ENCODE data around the gene C4orf51.

C4orf51 gene

DNA sequence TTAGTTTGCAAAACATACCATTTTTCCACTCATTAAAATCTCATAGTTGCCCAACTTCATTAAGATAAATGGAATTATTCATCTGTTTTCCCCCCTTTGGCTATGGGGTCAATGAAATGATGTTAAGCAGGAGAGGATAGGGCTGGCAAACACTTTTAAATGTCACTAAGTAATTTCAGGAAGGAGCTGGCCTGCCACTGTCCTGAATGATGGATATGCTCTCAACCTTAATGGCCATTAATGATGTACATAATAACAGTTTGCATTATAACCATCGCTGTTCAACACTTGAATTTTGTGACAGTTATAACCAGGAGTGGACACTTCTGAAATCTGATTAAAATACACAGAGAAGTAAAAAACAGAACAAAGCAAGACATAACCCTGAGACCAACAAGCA, 77.2 kb downstream of the C4orf51 start:
- DNase-seq (ENCODE audit: low spot score): no peak

DNA sequence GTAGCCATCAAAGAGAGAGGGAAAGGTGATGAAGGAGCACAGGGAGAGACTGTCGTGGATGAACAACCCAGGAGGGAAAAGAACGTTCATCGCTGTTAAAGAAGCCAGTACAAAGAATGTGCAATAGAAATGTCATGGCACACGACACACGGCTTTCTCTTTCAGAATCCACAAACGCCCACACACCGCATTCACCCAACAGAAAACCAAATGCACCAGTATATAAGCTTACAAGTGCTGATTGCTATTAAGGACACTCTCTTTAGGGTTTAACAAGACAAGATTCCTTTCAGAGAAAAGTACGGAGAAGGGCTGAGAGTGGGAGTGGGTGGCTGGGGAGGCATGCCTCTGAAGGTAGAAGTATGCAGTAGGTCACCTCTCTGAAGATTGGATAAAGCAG, 80.2 kb downstream of the C4orf51 start:
- no peak for DNase-seq (ENCODE audit: low spot score)

DNA sequence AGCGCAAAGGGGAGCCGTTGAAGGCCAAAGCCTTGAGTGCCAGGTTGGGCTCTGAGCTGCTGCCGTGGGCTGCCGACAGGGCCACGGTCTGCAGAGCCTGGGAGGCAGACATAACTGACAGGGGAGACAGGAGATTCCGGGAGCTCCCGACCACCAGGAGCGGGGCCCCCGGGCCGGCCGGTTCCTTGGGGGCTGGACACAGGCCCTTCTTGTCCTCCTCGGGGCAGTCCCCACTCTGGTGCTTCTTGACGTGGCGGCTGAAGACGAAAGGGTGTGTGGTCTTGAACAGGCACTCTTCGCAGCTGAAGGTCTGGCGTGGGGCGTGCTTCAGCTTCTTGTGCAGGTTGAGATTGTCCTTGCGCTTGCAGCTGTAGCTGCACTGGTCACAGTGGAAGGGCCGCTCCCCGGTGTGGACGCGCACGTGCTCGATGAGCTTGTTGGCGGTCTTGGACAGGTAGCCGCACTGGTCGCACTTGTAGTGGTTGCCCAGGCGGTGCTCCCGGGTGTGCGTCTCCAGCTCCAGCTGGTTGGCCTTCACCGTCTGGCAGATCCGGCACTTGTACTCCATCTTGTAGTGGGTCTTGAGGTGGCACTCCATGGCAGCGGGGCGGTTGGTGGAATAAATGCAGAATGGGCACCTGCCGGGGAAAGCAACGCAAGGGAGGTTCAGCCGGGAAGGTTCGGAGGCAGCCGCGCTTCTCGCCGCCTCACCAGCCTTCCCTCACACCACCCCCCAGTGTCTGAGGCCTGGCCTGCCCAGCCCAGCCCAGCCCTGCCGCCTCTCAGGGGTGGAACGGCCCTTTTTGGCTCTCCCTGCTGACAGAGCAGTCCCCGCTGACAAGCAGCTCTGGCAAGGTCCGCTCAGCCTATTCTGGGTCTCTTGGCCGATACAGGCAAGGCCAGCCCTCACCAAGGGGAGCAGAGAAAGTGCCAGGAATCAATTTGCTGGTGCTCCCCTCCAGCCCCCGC, 81.3 kb downstream of the C4orf51 start:
- DNase-seq (ENCODE audit: low spot score): no peak

DNA sequence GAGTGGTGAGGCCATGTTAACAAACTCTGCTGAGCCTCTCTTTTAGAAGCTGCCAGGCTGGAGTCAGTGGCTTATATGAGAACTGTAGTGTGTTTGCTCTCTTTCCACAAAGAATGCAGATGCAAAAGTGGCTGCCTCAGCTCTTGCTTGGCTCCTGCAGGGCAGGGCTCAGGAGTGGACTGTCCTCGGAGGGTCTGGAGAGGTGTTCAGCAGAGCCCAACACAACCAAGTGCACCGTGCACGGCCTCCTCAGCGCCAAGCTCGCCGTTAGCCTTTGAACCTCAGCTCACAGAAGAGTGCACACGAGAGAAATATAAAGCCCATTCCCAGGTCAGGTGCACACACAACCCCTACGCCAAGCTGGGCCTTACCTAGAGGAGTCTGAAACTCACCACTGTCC, 82.8 kb downstream of the C4orf51 start:
- DNase-seq (ENCODE audit: low spot score): no peak

DNA sequence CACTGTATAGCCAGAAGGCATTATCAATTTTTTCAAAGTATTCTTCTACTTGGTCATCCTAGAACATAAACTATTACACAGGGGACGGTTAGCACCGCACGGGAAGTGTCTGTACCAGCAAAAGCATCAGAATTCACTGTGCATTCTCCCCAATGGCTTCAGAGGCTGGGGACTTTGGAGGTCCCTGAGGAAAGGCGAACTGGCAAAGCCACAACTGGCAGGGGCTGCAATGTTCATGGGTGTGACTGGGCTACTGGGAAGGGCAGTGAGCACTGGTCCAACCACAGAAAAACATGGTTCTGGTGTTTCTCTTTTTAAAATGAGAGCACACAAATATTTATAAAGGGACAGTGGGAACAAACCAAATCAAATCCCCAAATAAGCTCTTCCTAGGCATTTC, 83.5 kb downstream of the C4orf51 start:
- DNase-seq (ENCODE audit: low spot score): no peak

DNA sequence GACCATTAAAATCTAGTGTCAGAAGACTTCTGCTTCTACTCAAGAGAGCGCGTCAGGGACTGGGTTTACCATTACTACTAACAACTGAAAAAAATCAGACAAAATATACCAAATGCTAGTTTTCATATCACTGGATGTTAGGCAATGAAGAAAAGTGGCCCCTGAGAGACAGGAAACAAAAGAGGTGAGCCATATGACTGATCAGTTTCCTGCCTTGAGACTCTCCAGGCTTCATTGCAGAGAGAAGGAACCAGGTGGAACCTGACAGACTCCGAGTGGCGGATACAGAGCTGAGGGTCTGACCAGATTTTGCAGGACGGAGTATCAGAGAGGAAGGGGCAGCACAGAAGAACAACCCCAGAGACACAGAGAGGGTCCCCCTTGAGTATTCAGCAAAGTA, 86.3 kb downstream of the C4orf51 start:
- no peak for DNase-seq (ENCODE audit: low spot score)

DNA sequence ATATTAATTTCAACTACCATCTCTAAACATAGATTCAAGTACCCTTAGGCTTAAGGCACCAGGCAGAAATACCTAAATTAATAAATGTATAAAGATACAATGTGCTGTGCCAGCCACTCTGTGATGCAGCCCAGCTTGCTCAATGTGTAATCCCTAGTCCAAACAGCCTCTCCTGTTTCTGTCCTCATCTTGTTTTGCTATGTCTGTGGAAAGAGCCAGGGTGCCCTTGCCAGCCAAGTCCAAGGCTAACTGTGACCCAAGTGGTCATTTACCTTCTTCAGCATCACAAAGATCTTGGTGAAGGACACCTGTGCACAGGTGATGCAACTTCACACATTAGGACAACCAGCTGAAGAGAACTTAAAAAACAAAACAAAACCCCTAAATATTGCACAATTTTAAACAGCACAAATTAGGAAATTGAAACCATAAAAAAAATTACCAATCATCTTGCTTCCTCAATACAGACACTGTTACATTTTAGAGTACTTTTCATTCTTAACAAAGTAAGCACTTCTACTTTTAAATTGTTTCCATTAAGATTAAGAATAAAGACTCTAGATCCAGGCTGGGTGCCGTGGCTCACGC, 89.6 kb downstream of the C4orf51 start:
- DNase-seq (ENCODE audit: low spot score): no peak

DNA sequence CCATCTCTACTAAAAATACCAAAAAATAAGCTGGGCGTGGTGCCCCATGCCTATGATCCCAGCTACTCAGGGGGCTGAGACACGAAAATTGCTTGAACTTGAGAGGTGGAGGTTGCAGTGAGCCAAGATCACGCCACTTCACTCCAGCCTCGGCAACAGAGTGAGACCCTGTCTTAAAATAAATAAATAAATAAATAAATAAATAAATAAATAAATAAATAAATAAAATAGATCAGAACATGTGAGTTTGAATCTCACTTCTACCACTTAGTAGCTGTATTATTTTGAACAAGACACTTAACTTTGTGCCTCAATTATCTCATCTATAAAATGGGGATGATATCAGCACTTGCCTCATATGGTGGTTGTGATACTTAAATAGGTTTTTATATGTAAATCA, 90.2 kb downstream of the C4orf51 start:
- no peak for DNase-seq (ENCODE audit: low spot score)

DNA sequence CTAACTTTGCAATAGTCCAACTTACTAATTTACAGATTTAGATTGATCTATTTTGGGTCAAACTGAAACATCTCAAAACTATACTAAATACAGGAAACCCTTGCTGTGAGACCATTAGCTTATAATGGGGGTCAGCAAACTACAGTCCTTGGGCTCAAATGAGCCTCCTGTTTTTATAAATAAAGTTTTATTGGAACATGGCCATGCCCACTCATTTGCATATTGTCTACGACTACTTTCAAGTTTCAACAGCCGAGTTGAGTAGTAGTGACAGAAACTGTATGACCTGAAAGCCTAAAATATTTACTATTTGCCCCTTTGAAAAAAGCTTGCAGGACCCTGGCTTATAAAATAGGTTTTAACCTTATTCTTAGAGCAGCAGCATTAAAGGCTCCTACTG, 92.4 kb downstream of the C4orf51 start:
- DNase-seq (ENCODE audit: low spot score): no peak

DNA sequence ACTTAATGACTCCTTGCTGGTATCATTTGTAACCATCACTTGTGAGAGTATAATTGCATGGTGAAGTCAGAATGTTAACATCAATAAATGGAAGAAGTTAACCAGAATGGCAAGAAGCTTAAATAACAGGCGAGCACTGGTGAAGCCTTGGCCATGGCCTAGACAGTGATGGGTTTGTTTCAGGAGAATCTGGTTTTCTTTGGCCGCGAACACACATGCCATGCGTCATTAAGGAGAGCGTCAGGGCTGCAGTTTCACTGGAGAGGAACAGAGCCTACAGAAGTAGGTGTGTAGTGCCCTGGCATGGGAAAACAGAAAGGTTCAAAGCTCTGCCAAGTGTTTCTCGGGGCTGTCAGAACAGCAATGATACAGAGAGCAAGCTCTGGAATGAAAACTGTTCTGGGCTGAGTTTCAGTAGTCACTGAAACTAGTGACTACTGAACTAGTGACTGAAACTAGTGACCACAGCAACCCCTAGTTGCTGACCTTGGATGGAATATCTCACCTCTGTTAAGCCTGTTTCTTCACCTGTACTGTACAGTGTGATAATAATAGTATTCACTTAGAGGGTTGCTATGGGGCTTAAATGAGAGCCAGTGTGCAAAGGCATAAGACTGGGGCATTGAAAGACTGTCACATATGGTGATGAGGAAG, 93.8 kb downstream of the C4orf51 start:
- no peak for DNase-seq (ENCODE audit: low spot score)

DNA sequence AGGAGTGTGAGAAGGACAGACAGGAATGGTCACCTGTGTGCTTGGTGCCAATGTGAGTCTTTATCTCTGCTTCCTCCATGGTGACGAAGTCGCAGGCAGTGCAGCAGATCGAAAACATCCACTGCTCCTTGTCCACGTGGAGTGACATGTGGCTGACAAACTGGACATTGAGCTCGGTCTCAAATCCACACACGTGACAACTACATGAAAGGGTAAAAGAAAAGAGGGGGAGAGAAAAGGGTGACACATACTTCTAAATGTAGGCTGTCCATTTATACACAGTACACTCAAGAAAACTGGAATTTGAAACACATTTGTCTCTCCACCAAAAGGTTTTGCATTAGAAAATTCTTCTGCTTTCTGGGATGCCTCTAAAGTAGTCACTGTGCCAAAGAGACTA, 94.5 kb downstream of the C4orf51 start:
- no peak for DNase-seq (ENCODE audit: low spot score)

DNA sequence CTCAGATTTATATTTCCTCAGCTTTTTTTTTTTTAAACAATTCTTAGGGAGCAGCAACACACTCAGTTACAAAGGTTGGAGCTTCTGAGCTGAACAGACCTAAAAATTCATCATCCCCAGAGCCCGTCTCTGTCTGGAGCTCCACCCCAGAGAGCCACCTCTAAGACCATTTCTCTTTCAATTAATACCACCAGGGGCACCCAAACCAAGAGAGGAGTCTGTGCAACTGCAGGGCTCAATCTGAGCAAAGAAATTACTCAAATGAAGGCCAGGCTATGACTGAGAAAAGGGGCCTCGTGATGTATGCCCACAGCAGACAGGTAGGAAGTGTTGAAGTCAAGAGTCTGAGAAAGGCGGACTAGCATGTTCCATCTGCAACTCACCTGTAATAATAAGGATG, 95.5 kb downstream of the C4orf51 start:
- no peak for DNase-seq (ENCODE audit: low spot score)

DNA sequence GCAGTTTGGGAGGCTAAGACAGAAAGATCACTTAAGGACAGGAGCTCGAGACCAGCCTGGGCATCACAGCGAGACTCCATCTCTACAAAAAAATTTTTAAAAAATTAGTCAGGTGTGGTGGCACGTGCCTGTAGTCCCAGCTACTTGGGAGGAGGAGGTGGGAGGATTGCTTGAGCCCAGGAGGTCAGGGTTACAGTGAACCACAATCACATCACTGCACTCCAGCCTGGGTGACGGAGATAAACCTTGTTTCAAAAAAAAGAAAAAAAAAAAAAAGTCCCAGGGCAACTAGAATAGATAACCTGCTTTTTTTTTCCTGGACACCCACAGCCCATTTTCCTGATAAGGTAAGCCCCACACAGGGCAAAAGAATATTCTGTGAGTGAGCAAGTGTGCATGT, 96.3 kb downstream of the C4orf51 start:
- no peak for DNase-seq (ENCODE audit: low spot score)

DNA sequence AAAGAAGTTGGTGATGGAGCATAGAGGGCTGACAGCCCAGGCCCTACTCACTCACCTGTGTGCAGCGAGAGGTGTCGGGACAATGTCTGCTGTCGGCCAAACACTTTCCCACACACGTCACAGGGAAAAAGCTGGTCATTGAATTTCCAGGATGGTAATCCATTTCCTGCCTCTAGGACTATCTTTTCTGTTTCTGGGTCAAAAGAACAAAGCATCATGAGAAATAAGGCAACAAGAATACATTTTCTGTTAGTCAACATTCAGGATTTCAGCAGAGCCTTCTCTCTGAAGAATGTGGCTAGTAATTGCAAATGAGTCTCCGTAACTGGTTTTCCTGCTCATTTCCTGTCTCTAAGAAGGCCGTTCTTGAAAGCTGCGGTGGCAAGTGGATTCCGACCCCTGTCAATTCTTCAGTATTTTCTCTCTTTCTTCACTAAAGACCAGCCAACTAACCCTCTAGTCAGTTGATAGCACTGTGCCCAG, 99.4 kb downstream of the C4orf51 start:
- DNase-seq (ENCODE audit: low spot score): no peak

DNA sequence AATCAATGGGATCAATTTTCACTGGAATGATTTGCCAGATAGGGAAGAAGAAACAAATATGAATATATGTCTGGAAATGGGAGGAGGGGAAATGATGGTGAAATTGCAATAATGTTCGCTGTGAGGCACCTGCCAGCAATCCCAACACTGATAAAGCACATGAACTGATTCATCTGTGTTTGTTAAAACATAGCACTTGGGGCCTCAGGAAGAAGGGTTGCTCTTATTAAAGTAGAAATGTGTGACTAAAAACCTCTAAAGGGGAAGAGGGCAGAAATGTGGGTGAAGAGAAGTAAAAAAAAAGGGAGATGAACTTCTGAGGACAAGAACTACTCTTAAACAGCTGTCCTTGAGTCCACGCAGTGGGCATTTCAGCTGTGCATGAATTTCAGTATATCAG, 101.4 kb downstream of the C4orf51 start:
- no peak for DNase-seq (ENCODE audit: low spot score)
